IMR-90 (cell line): ENCODE measurements around the gene ANKRD11. TPM values are rescaled to one million over a fixed set of nuclear protein-coding genes. Genes with fewer than 3 reads are reported as not detected.
"Not testable (repeated sequence)": the region's sequence is repeated elsewhere in the genome, so short reads cannot be mapped to it uniquely, and the experiment has no call there.

Source experiments
- ATAC-seq: fragments of 200-7000 bp; cut with Tn5 transposase; 2 replicates; pipeline ENCODE4 v1.9.1; 2020; ENCODE audit warnings: low read depth, mild to moderate bottlenecking, moderate library complexity
- BruUV-seq: library from RNA; stranded (reverse); fragments of 400-500 nt; replicated peaks from 2 replicates; lab custom pipeline; 2021; lab: Mats Ljungman, UMichigan
- CTCF ChIA-PET: fragments of 300-600 bp; formaldehyde crosslinking; extraction: SDS; loops from one replicate; lab custom pipeline; 2021; ENCODE audit warnings: antibody characterized with exemption; lab: Yijun Ruan, JAX
- POLR2A ChIA-PET: fragments of 300-600 bp; sonication (Branson Sonifier 250); formaldehyde crosslinking; loops from one replicate; lab custom pipeline; 2022; ENCODE audit warnings: antibody characterized with exemption; ENCODE audit not compliant: unreplicated experiment; lab: Charles Lee
- DNase-seq: peaks from one replicate; pipeline ENCODE4 v3.0.0; 2013
- H2AFZ ChIP-seq: replicated peaks from 2 replicates; pipeline ENCODE3; 2013; ENCODE audit warnings: low read length, mild to moderate bottlenecking; ENCODE audit not compliant: poor library complexity
- H2AK5ac ChIP-seq: 2 replicates; pipeline ENCODE4 v1.6.1; 2013; ENCODE audit warnings: low read depth, low read length, inconsistent platforms
- H2AK9ac ChIP-seq: replicated peaks from 2 replicates; pipeline ENCODE3; 2013; ENCODE audit warnings: mild to moderate bottlenecking, low read depth, low read length, moderate library complexity; ENCODE audit not compliant: poor library complexity
- H2BK120ac ChIP-seq: 2 replicates; pipeline ENCODE4 v1.6.1; 2013; ENCODE audit warnings: low read depth, low read length, inconsistent platforms
- H2BK15ac ChIP-seq: 3 replicates; pipeline ENCODE4 v1.6.1; 2013; ENCODE audit warnings: low read depth, low read length, inconsistent platforms
- H2BK20ac ChIP-seq: 2 replicates; pipeline ENCODE4 v1.6.1; 2013; ENCODE audit warnings: low read depth, mild to moderate bottlenecking, inconsistent platforms, low read length, moderate library complexity
- H2BK5ac ChIP-seq: 2 replicates; pipeline ENCODE4 v1.6.1; 2013; ENCODE audit warnings: mild to moderate bottlenecking, low read depth, low read length, inconsistent platforms; ENCODE audit not compliant: poor library complexity, severe bottlenecking
- H3K14ac ChIP-seq: replicated peaks from 2 replicates; pipeline ENCODE4 v1.6.1; 2013; ENCODE audit warnings: low read depth, low read length, inconsistent platforms
- H3K18ac ChIP-seq: 2 replicates; pipeline ENCODE4 v1.6.1; 2013; ENCODE audit warnings: low read depth, low read length, control low read depth
- H3K23ac ChIP-seq: 2 replicates; pipeline ENCODE4 v1.6.1; 2013; ENCODE audit warnings: low read depth, low read length, inconsistent platforms
- H3K27ac ChIP-seq: 2 replicates; pipeline ENCODE4 v1.5.1; 2013; ENCODE audit warnings: mild to moderate bottlenecking, control low read depth, low read length; ENCODE audit not compliant: insufficient read depth
- H3K27me3 ChIP-seq: 2 replicates; pipeline ENCODE4 v1.6.1; 2013; ENCODE audit warnings: low read length; ENCODE audit not compliant: control insufficient read depth, insufficient read depth
- H3K36me3 ChIP-seq: 2 replicates; pipeline ENCODE4 v1.6.1; 2013; ENCODE audit warnings: low read length, mixed read lengths; ENCODE audit not compliant: control insufficient read depth, insufficient read depth
- H3K4ac ChIP-seq: 2 replicates; pipeline ENCODE4 v1.6.1; 2013; ENCODE audit warnings: low read depth, low read length, inconsistent platforms
- H3K4me1 ChIP-seq: 2 replicates; pipeline ENCODE4 v1.6.1; 2013; ENCODE audit warnings: low read length, mixed read lengths; ENCODE audit not compliant: control insufficient read depth, insufficient read depth
- H3K4me2 ChIP-seq: 2 replicates; pipeline ENCODE4 v1.6.1; 2013; ENCODE audit warnings: low read depth, mild to moderate bottlenecking, control low read depth, low read length, moderate library complexity
- H3K4me3 ChIP-seq: 2 replicates; pipeline ENCODE4 v1.5.1; 2013; ENCODE audit warnings: low read depth, mild to moderate bottlenecking, control low read depth, low read length, moderate library complexity; ENCODE audit not compliant: insufficient read depth
- H3K56ac ChIP-seq: 2 replicates; pipeline ENCODE4 v1.6.1; 2013; ENCODE audit warnings: low read length, inconsistent platforms; ENCODE audit not compliant: insufficient read depth; ENCODE audit errors: extremely low read depth
- H3K79me1 ChIP-seq, 2 experiments: 2 replicates each; pipeline ENCODE4 v1.6.1; 2013; ENCODE audit warnings: low read length in 2 of 2, inconsistent platforms in 1 of 2, low read depth in 1 of 2
- H3K9ac ChIP-seq: 2 replicates; pipeline ENCODE4 v1.6.1; 2013; ENCODE audit warnings: low read depth, low read length, control low read depth
- H3K9me1 ChIP-seq: 2 replicates; pipeline ENCODE4 v1.6.1; 2013; ENCODE audit warnings: low read length, inconsistent platforms; ENCODE audit not compliant: insufficient read depth
- H3K9me3 ChIP-seq: 2 replicates; pipeline ENCODE4 v1.6.1; 2013; ENCODE audit warnings: low read length; ENCODE audit not compliant: control insufficient read depth, insufficient read depth
- H4K20me1 ChIP-seq: 2 replicates; pipeline ENCODE4 v1.6.1; 2013; ENCODE audit warnings: low read length, inconsistent platforms; ENCODE audit not compliant: insufficient read depth
- H4K5ac ChIP-seq: 2 replicates; pipeline ENCODE4 v1.6.1; 2013; ENCODE audit warnings: mild to moderate bottlenecking, low read depth, low read length, control low read depth
- H4K8ac ChIP-seq, 2 experiments: 2 replicates each; pipeline ENCODE4 v1.6.1; 2013; ENCODE audit warnings: low read depth in 2 of 2, low read length in 2 of 2, control low read depth in 1 of 2, inconsistent platforms in 1 of 2
- H4K91ac ChIP-seq: 2 replicates; pipeline ENCODE4 v1.6.1; 2013; ENCODE audit warnings: low read depth, low read length, inconsistent platforms; ENCODE audit not compliant: insufficient read depth
- BHLHE40 ChIP-seq: fragments of 150-350 bp; IDR thresholded peaks from 2 replicates; pipeline ENCODE4 v1.6.1; 2016; ENCODE audit warnings: mild to moderate bottlenecking, low read depth, low read length
- MXI1 ChIP-seq: IDR thresholded peaks from 2 replicates; pipeline ENCODE4 v1.6.1; 2012; ENCODE audit warnings: low read depth, mild to moderate bottlenecking, low read length, moderate library complexity, borderline replicate concordance
- RAD21 ChIP-seq: IDR thresholded peaks from 2 replicates; pipeline ENCODE4 v1.6.1; 2012; ENCODE audit warnings: low read length, improper control_type of control experiment
- SMC3 ChIP-seq: fragments of 150-350 bp; IDR thresholded peaks from 2 replicates; pipeline ENCODE4 v1.6.1; 2016; ENCODE audit warnings: low read depth, mild to moderate bottlenecking, antibody characterized with exemption, low read length, moderate library complexity
- WGBS, 2 experiments: methylation state at CpG; one replicate each; pipeline versions ENCODE4 v1.1.5 to v1.1.7; 2013; ENCODE audit warnings: missing lambda C conversion rate in 2 of 2; ENCODE audit not compliant: insufficient read length in 1 of 2; ENCODE audit errors: extremely low coverage in 2 of 2; 5-methylcytosine and 5-hydroxymethylcytosine counted together
- dilution Hi-C: fragments of 300-500 bp; cut with HindIII; formaldehyde crosslinking; loops from one replicate; pipeline ENCODE4 v1.14.3; 2018; ENCODE audit warnings: low sequenced_read_pairs; ENCODE audit not compliant: unreplicated experiment
- in situ Hi-C: fragments of 300-500 bp; cut with MboI; formaldehyde crosslinking; loops from 3 replicates; pipeline ENCODE4 v1.14.3; 2019; ENCODE audit warnings: low sequenced_read_pairs, inconsistent platforms, mixed read lengths
- intact Hi-C: fragments of 100-400 bp; cut with micrococcal nuclease; formaldehyde crosslinking; loops from 2 replicates; pipeline ENCODE4 v1.10.0; 2022
- polyA plus RNA-seq, 3 experiments: library from polyadenylated mRNA; depleted of rRNA; stranded (reverse); fragments of >200 nt; gene quantifications; 2 replicates each; pipeline ENCODE4 v1.2.3, GENCODE V29; 2012; ENCODE audit warnings: low replicate concordance in 1 of 3
- total RNA-seq: library from RNA; depleted of rRNA; stranded (reverse); fragments of >200 nt; gene quantifications from 2 replicates; pipeline ENCODE4 v1.2.3, GENCODE V29; 2012
- TF ChIP-seq, protein P1 (sequence below): conservative IDR thresholded peaks from 2 replicates; pipeline ENCODE4 v1.5.1; 2012; ENCODE audit warnings: mild to moderate bottlenecking, low read depth, low read length, improper control_type of control experiment

ANKRD11 gene
- total and polyA plus RNA-seq, 2 of the 4 experiments (the other 2 are of a cell fraction) = 46.8 to 71.9 TPM

DNA sequence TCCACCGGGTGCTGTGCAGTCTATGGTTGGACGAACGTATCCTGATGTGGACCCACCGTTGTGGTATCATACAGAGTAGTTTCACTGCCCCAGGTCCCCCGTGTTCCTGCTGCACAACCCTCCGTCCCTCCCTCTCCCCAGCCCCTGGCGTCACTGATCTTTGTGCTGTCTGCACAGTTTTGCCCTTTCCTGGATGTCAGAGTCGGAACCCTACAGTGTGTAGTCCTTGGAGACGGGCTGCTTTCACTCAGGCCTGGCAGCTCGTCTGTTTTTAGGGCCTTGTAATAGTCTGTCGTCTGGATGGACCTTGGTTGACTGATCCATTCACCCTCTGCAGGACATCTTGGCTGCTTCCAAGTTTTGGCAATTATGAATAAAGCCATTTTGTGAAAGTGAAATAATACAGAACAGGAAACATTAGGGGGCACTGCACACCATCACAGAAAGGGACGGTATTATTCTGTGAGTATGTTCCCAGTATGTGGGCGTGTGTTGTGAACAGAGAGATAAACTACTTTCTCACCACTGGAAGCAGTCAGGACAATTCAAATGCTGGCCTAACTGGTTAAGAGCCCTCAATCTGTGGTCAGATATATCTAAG is 156.9 kb downstream of the ANKRD11 start:
- dilution Hi-C loops, H3K18ac ChIP-seq, CTCF ChIA-PET, H3K23ac ChIP-seq, H4K91ac ChIP-seq, H3K9me3 ChIP-seq, H3K27me3 ChIP-seq, BruUV-seq, H2BK120ac ChIP-seq, H2BK20ac ChIP-seq, H2AK9ac ChIP-seq, H3K36me3 ChIP-seq, H3K56ac ChIP-seq, H4K5ac ChIP-seq, H2AFZ ChIP-seq, POLR2A ChIA-PET, H3K4me3 ChIP-seq, H3K9ac ChIP-seq, H2BK15ac ChIP-seq: not testable (repeated sequence)
- WGBS, 2 experiments = 80% methylated on average over 1 of the region's 13 CpGs; no CpG with 5 or more reads in 1 of the 2 experiments
- Histone ChIP-seq H3K14ac (0 out of 2 replicates have a peak overlapping the region, but pooled peaks have one; percentile 8), H4K8ac (peak overlapping the region in 1 of 2 experiments; percentile 63; a peak in 1 of 4 replicates), H3K4me2 (peak overlapping the region; percentile 18; the same call in 1 of the 2 replicates), H3K27ac (0 out of 2 replicates have a peak overlapping the region, but pooled peaks have one; percentile 5), H3K79me1 (peaks cover 0 to 86% of the 10 kb centered on the region in 2 experiments; a peak in 3 of 4 replicates), H2BK5ac (peak overlapping the region; percentile 58), H3K9me1 (peaks cover 31% of the 10 kb centered on the region), H3K4me1 (peaks cover 25% of the 10 kb centered on the region), H4K20me1 (peaks cover 81% of the 10 kb centered on the region), H2AK5ac (peak overlapping the region; percentile 52; the same call in 1 of the 2 replicates), H3K4ac (peak overlapping the region; percentile 65; the same call in 1 of the 2 replicates)
- peak; percentile 93 for ATAC-seq
- DNase-seq = peak; percentile 89
- TF ChIP-seq, protein P1, sequence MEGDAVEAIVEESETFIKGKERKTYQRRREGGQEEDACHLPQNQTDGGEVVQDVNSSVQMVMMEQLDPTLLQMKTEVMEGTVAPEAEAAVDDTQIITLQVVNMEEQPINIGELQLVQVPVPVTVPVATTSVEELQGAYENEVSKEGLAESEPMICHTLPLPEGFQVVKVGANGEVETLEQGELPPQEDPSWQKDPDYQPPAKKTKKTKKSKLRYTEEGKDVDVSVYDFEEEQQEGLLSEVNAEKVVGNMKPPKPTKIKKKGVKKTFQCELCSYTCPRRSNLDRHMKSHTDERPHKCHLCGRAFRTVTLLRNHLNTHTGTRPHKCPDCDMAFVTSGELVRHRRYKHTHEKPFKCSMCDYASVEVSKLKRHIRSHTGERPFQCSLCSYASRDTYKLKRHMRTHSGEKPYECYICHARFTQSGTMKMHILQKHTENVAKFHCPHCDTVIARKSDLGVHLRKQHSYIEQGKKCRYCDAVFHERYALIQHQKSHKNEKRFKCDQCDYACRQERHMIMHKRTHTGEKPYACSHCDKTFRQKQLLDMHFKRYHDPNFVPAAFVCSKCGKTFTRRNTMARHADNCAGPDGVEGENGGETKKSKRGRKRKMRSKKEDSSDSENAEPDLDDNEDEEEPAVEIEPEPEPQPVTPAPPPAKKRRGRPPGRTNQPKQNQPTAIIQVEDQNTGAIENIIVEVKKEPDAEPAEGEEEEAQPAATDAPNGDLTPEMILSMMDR = peak; percentile 81
- TF ChIP-seq MXI1 = 0 out of 2 replicates have a peak, but pooled peaks have one; percentile 25
- 0 out of 2 replicates have a peak, but pooled peaks have one; percentile 10 for TF ChIP-seq BHLHE40
- peak; percentile 72 for TF ChIP-seq SMC3
- peak; percentile 83 for TF ChIP-seq RAD21
- in situ Hi-C loops (loop anchor here (10.0 kb wide), 1 partner anchor 171 kb away; the partner anchor contains the start of gene SPG7), intact Hi-C loops (loop anchor here (1.0 to 2.0 kb wide), 3 partner anchors 157 to 223 kb away; partner anchors contain the start of genes ANKRD11 and SPG7)
